ENCODE measurements around the gene BORCS5.

The BORCS5 gene

GRCh38 chr12:12357719-12358461 is 1.0 kb downstream of the BORCS5 start:
- TF ChIP-seq CTCF (conservative IDR thresholded peaks at IDR 0.05), result no peak
- peak overlapping the region; percentile 94 for H3K27ac ChIP-seq

DNA sequence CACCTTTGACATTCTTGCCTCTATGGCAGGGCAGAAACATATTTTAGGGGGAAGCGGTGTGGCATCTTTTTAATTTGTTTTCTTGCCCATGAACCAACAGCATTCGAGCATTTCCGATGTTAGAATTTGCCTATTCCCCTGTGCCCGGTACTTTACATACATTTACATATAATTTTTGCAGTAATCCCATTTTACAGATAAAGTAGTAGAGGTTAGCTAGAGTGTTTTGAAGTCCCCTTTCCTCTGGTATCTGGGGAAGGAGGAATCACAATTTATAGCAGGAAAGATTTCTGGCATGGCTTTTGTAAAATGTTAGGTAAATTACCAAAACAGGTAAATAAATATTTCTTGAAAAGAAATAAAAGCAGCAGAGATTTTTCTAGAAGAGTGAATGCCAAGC is 1.6 kb downstream of the BORCS5 start:
- TF ChIP-seq CTCF (conservative IDR thresholded peaks at IDR 0.05), result no peak
- peak overlapping the region; percentile 94 for H3K27ac ChIP-seq

- no peak for TF ChIP-seq CTCF (conservative IDR thresholded peaks at IDR 0.05)
- H3K27ac ChIP-seq, result no peak overlapping the region
Measured at GRCh38 chr12:12364787-12365445, 8.0 kb downstream of the BORCS5 start.

- no peak for TF ChIP-seq CTCF (conservative IDR thresholded peaks at IDR 0.05)
- no peak overlapping the region for H3K27ac ChIP-seq
Measured at GRCh38 chr12:12365446-12365802, 8.5 kb downstream of the BORCS5 start.

GRCh38 chr12:12365931-12366431 is 9.1 kb downstream of the BORCS5 start:
- no peak for TF ChIP-seq CTCF (conservative IDR thresholded peaks at IDR 0.05)
- no peak overlapping the region for H3K27ac ChIP-seq

- no peak for TF ChIP-seq CTCF (conservative IDR thresholded peaks at IDR 0.05)
- no peak overlapping the region for H3K27ac ChIP-seq
Measured at GRCh38 chr12:12366701-12367481, 10.0 kb downstream of the BORCS5 start.

GRCh38 chr12:12367482-12367998 is 10.7 kb downstream of the BORCS5 start:
- no peak overlapping the region for H3K27ac ChIP-seq
- TF ChIP-seq CTCF (conservative IDR thresholded peaks at IDR 0.05), result no peak

Measured in VCaP (cell line).